ENCODE data around the gene PHB1. TPM values are rescaled to one million over a fixed set of nuclear protein-coding genes. Genes with fewer than 3 reads are reported as not detected.

PHB1 gene
- total RNA-seq, 1 donor from 2014 or later: 184 TPM

DNA sequence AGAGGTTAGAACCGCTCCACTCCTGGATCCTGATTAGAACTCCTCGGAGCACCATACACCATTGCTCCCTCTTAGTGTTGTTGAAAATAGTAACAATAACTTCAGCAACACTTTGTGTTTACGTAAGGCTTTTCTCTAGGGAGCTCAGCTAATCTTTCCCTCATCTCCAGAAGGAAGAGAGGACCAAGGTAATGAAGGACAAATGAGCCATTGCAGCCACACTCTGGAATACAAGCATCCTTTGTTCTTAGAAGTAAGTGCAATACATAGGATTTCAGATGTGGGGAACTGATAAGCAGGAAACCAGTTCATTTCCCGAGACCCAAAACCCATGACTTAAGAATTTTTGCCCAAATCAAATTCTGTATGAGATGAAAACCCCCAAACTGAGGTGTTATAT, 29.7 kb downstream of the PHB1 start:
- DNase-seq: no peak
- POLR2A ChIA-PET: interaction anchor here (1.0 kb wide), 1 partner anchor 13 kb away, joined by 4 read pairs; no protein-coding TSS in a partner anchor

DNA sequence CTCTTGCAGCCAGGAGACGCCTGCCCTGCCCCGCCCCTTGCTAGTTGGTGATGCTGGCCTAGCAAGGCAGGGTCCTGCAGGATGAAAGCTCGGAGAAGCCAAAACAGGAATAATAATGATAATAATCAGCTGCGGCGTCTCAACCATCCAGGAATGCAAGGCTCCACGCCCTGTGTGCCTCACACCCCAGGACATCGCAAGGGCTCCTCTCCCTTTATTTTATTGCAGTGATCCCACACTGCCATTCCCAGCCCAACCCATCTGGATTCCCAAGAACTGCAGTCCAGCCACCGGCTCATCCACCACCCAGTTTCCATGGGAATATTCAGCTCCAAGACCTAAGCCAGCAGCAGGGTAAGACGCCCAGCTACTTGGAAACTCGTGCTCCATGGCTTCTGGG, 31.6 kb downstream of the PHB1 start:
- TF ChIP-seq, protein P1, sequence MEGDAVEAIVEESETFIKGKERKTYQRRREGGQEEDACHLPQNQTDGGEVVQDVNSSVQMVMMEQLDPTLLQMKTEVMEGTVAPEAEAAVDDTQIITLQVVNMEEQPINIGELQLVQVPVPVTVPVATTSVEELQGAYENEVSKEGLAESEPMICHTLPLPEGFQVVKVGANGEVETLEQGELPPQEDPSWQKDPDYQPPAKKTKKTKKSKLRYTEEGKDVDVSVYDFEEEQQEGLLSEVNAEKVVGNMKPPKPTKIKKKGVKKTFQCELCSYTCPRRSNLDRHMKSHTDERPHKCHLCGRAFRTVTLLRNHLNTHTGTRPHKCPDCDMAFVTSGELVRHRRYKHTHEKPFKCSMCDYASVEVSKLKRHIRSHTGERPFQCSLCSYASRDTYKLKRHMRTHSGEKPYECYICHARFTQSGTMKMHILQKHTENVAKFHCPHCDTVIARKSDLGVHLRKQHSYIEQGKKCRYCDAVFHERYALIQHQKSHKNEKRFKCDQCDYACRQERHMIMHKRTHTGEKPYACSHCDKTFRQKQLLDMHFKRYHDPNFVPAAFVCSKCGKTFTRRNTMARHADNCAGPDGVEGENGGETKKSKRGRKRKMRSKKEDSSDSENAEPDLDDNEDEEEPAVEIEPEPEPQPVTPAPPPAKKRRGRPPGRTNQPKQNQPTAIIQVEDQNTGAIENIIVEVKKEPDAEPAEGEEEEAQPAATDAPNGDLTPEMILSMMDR (IDR thresholded peaks at IDR 0.05): no peak
- ChIA-PET POLR2A (no interaction called here), CTCF (interaction anchor here (0.6 kb wide), 1 partner anchor 12 kb away, joined by 3 read pairs; no protein-coding TSS in a partner anchor)
- H3K9me3 Mint-ChIP-seq: peaks cover 3% of the 10 kb centered on the region
- DNase-seq: no peak
- no peaks in the 10 kb centered on the region for H3K27me3 Mint-ChIP-seq
- no peak for ATAC-seq (ENCODE audit: low read depth)
- H3K4me1 Mint-ChIP-seq: peaks cover 44% of the 10 kb centered on the region
- intact Hi-C loops (cut with micrococcal nuclease): no loop called here
- H3K27ac Mint-ChIP-seq: no peak overlapping the region
- no peak overlapping the region for H3K4me3 Mint-ChIP-seq
- H3K36me3 Mint-ChIP-seq (ENCODE audit: low read depth): peaks cover 7% of the 10 kb centered on the region

More for the DNA sequence above, 29.7 kb downstream of the PHB1 start:
- no peak for ATAC-seq (ENCODE audit: low read depth)
- Mint-ChIP-seq H3K4me1 (peaks cover 59% of the 10 kb centered on the region), H3K36me3 (ENCODE audit: low read depth) (no peaks in the 10 kb centered on the region), H3K27ac (no peak overlapping the region), H3K4me3 (no peak overlapping the region), H3K27me3 (no peaks in the 10 kb centered on the region), H3K9me3 (no peaks in the 10 kb centered on the region)
- CTCF ChIA-PET: interaction anchor here (1.1 to 1.6 kb wide), 2 partner anchors 10 to 17 kb away, joined by 3 to 4 read pairs; no protein-coding TSS in a partner anchor
- TF ChIP-seq, protein P1 (IDR thresholded peaks at IDR 0.05): no peak
- intact Hi-C loops (cut with micrococcal nuclease): no loop called here

DNA sequence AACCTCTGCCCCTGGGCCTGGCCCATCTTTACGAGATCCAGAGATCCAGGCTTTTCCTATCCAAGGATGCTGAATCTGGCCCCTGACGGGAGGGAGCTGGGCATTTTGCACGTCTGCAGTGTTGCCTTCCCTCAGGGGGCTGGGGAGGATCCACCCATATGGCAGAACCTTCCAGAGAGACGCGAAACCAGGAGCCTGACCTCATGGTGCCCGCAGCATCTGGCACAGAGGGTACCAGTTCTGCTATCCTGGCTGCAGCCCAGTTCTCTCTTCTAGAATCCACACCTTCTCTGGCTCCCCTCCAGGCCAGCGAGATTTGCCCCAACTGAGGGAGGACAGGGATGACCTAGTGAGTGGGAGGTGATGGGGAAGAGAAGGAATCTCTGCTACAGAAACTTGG, 32.1 kb downstream of the PHB1 start:
- Mint-ChIP-seq H3K4me1 (peaks cover 42% of the 10 kb centered on the region), H3K27ac (no peak overlapping the region), H3K9me3 (peaks cover 3% of the 10 kb centered on the region), H3K36me3 (ENCODE audit: low read depth) (peaks cover 10% of the 10 kb centered on the region), H3K27me3 (no peaks in the 10 kb centered on the region), H3K4me3 (no peak overlapping the region)
- intact Hi-C loops (cut with micrococcal nuclease): no loop called here
- ATAC-seq (ENCODE audit: low read depth) (no peak), DNase-seq (no peak)
- TF ChIP-seq, protein P1 (IDR thresholded peaks at IDR 0.05): no peak
- ChIA-PET CTCF (interaction anchor here (0.6 kb wide), 1 partner anchor 12 kb away, joined by 3 read pairs; no protein-coding TSS in a partner anchor), POLR2A (no interaction called here)

DNA sequence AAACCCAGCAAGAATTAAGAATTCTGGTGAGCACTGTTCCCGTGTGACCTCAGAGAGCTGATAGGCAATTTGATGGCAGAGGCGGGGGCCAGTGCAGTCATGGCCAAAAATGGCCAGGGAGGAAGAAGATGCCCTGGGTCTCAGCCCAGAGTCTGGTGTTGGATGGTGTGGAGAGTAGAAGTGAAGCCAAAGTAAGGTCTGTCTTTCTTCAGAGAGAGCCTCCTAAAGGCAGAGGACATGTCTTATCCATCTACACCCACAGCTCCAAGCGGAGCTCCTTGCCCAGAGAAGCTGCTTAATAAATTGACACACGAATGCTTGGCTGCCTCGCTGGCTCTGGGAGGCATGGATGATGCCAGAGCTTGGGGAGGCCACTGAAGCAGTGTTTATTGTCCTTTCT, 32.9 kb downstream of the PHB1 start:
- Mint-ChIP-seq H3K4me1 (peaks cover 41% of the 10 kb centered on the region), H3K27me3 (no peaks in the 10 kb centered on the region), H3K9me3 (peaks cover 3% of the 10 kb centered on the region), H3K4me3 (no peak overlapping the region), H3K27ac (peak overlapping the region; percentile 25), H3K36me3 (ENCODE audit: low read depth) (peaks cover 11% of the 10 kb centered on the region)
- ATAC-seq (ENCODE audit: low read depth) (no peak), DNase-seq (no peak)
- intact Hi-C loops (cut with micrococcal nuclease): no loop called here
- TF ChIP-seq, protein P1 (IDR thresholded peaks at IDR 0.05): no peak
- POLR2A ChIA-PET: interaction anchor here (0.6 kb wide), 1 partner anchor 32 kb away, joined by 7 read pairs; no protein-coding TSS in a partner anchor
- CTCF ChIA-PET: interaction anchor here (1.2 to 1.7 kb wide), 2 partner anchors 13 to 66 kb away, joined by 5 read pairs; no protein-coding TSS in a partner anchor

DNA sequence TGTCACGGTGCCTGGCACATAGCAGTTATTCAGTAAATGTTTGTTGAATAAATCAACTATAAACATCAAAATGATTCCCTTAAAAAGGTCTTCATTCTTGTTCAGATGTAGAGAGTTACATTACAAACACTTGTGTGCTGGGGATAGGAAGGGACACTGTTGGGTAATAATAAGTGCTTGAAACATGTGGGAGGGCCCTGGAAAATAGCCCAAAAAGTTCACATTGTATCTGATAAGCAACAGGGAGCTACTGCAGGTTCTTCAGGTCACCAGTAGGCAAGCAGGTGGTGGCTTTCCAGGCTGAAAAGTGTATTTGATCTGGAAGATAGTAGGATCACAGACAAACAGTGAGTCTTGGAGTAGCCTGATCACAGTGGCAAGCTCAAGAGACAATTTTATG, 33.6 kb downstream of the PHB1 start:
- Mint-ChIP-seq H3K4me1 (peaks cover 44% of the 10 kb centered on the region), H3K9me3 (peaks cover 3% of the 10 kb centered on the region), H3K27ac (peak overlapping the region; percentile 25), H3K27me3 (no peaks in the 10 kb centered on the region), H3K4me3 (no peak overlapping the region), H3K36me3 (ENCODE audit: low read depth) (peaks cover 11% of the 10 kb centered on the region)
- DNase-seq (no peak), ATAC-seq (ENCODE audit: low read depth) (no peak)
- ChIA-PET CTCF (interaction anchor here (1.2 to 1.7 kb wide), 2 partner anchors 12 to 65 kb away, joined by 5 read pairs; no protein-coding TSS in a partner anchor), POLR2A (no interaction called here)
- intact Hi-C loops (cut with micrococcal nuclease): no loop called here
- TF ChIP-seq, protein P1 (IDR thresholded peaks at IDR 0.05): no peak

All from activated B cell treated with CpG ODN at 0.5 μM for 24 hours (primary cell).